Lung (tissue), 12 donors: Measurements from ENCODE around the gene RASL11A. TPM values are rescaled to one million over a fixed set of nuclear protein-coding genes. Genes with fewer than 3 reads are reported as not detected.

Experiments used
- ATAC-seq: fragments of 200-7000 bp; cut with Tn5 transposase; one replicate; pipeline ENCODE4 v1.9.1; 2020; ENCODE audit warnings: moderate number of reproducible peaks; ENCODE audit not compliant: insufficient read depth, low FRiP score
- DNase-seq, 3 donors: peaks; one replicate each; pipeline ENCODE4 v3.0.0-alpha.2; 2013 to 2017
- H3K27ac ChIP-seq, 2 donors: one replicate each; pipeline ENCODE4 v1.5.1; 2013; ENCODE audit warnings: mild to moderate bottlenecking in 2 of 2, moderate library complexity in 2 of 2, control low read depth in 1 of 2, inconsistent platforms in 1 of 2, low read depth in 1 of 2, low read length in 1 of 2
- H3K27me3 ChIP-seq, 3 donors: one replicate each; pipeline ENCODE4 v1.5.1; 2013; ENCODE audit warnings: low read length in 2 of 3; ENCODE audit not compliant: control insufficient read depth in 3 of 3, insufficient read depth in 3 of 3
- H3K36me3 ChIP-seq, 4 donors: one replicate each; pipeline ENCODE4 v1.5.1; 2013; ENCODE audit warnings: low read length in 4 of 4, mild to moderate bottlenecking in 1 of 4, moderate library complexity in 1 of 4; ENCODE audit not compliant: control insufficient read depth in 4 of 4, insufficient read depth in 4 of 4
- H3K4me1 ChIP-seq, 5 donors: one replicate each; pipeline ENCODE4 v1.5.1; 2013; ENCODE audit warnings: low read length in 5 of 5, mild to moderate bottlenecking in 2 of 5, moderate library complexity in 1 of 5; ENCODE audit not compliant: control insufficient read depth in 5 of 5, insufficient read depth in 5 of 5
- H3K4me3 ChIP-seq: one replicate; pipeline ENCODE4 v1.5.1; 2013; ENCODE audit warnings: mild to moderate bottlenecking, control low read depth, moderate library complexity
- H3K9ac ChIP-seq, 2 donors: one replicate each; pipeline ENCODE4 v1.5.1; 2013; ENCODE audit warnings: low read length in 2 of 2, control low read depth in 1 of 2; ENCODE audit not compliant: insufficient read depth in 1 of 2
- H3K9me3 ChIP-seq, 4 donors: one replicate each; pipeline ENCODE4 v1.5.1; 2013; ENCODE audit warnings: low read length in 3 of 4, mild to moderate bottlenecking in 1 of 4, moderate library complexity in 1 of 4; ENCODE audit not compliant: control insufficient read depth in 4 of 4, insufficient read depth in 3 of 4
- WGBS, 2 donors: extraction: QIAGEN DNeasy Blood & Tissue Kit; methylation state at CpG; one replicate each; pipeline ENCODE4 v1.1.7; 2013; 5-methylcytosine and 5-hydroxymethylcytosine counted together
- polyA plus RNA-seq, 2 donors: library from polyadenylated mRNA; stranded (reverse); fragments of 200-250 nt; gene quantifications; one replicate each; pipeline ENCODE4 v1.2.1, GENCODE V29; 2013
- total RNA-seq, 2 donors: library from RNA; depleted of rRNA in 1 of 2; stranded (reverse); fragments of >200 nt in 1 of 2; gene quantifications; one replicate each; pipeline ENCODE4 v1.2.1, GENCODE V29; 2014 to 2021
- TF ChIP-seq, protein P1 (sequence below): IDR thresholded peaks from 2 replicates; pipeline ENCODE4 v1.5.1; 2012; ENCODE audit warnings: mild to moderate bottlenecking; ENCODE audit errors: control extremely low read depth, extremely low read depth
- donor health status: control.
- donor health status: control.
- donor health status: Bipolar disorder and iron deficiency.
- donor health status: healthy.
- donor health status: DM: yes; HTN: yes; CAD: no.

Gene RASL11A
- total and polyA plus RNA-seq, 4 donors: 12.1 to 31.5 (median 15.2) TPM

- DNase-seq (no peak), ATAC-seq (no peak)
- TF ChIP-seq, protein P1, sequence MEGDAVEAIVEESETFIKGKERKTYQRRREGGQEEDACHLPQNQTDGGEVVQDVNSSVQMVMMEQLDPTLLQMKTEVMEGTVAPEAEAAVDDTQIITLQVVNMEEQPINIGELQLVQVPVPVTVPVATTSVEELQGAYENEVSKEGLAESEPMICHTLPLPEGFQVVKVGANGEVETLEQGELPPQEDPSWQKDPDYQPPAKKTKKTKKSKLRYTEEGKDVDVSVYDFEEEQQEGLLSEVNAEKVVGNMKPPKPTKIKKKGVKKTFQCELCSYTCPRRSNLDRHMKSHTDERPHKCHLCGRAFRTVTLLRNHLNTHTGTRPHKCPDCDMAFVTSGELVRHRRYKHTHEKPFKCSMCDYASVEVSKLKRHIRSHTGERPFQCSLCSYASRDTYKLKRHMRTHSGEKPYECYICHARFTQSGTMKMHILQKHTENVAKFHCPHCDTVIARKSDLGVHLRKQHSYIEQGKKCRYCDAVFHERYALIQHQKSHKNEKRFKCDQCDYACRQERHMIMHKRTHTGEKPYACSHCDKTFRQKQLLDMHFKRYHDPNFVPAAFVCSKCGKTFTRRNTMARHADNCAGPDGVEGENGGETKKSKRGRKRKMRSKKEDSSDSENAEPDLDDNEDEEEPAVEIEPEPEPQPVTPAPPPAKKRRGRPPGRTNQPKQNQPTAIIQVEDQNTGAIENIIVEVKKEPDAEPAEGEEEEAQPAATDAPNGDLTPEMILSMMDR: no peak
- no peaks in the 10 kb centered on the region for H3K36me3 ChIP-seq
- H3K4me1 ChIP-seq: peaks cover 0 to 7% (median under 1%) of the 10 kb centered on the region in 5 donors
- no peak overlapping the region for H3K9ac ChIP-seq
- H3K27ac ChIP-seq: no peak overlapping the region
- no peaks in the 10 kb centered on the region for H3K27me3 ChIP-seq
- no peak overlapping the region for H3K4me3 ChIP-seq
- H3K9me3 ChIP-seq: no peaks in the 10 kb centered on the region
- 72 to 95% methylated on average over 1 of the region's 1 CpG for WGBS, 2 donors
These were observed 10.8 kb downstream of the RASL11A start for GRCh38 chr13:27281420-27281819.

- no peak overlapping the region for H3K4me3 ChIP-seq
- ATAC-seq: no peak
- no peak overlapping the region for H3K9ac ChIP-seq
- H3K9me3 ChIP-seq: no peaks in the 10 kb centered on the region
- 81 to 87% methylated on average over 4 of the region's 4 CpGs for WGBS, 2 donors
- H3K27me3 ChIP-seq: no peaks in the 10 kb centered on the region
- H3K36me3 ChIP-seq: no peaks in the 10 kb centered on the region
- peaks cover 0 to 7% (median 0%) of the 10 kb centered on the region in 5 donors for H3K4me1 ChIP-seq
- TF ChIP-seq, protein P1: peak; percentile 24
- H3K27ac ChIP-seq: no peak overlapping the region
- DNase-seq: no peak
These were observed 13.4 kb downstream of the RASL11A start for GRCh38 chr13:27283906-27284493.

DNA sequence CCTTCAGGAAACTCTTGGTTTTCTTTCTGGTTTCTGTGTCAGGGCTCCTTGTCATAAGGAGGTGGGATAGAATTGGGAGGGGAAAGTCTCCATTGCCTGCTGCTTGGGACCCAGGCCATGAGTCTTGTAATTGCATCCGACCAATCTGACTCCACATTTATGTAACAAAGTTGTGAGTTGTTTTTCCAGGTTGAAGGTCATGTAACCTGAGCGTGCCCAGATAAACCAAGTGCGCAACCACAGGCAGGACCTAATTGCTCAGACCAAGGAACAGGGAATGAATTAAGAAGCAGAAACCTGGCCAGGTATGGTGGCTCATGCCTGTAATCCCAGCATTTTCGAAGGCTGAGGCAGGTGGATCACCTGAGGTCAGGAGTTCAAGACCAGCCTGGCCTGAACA is 17.8 kb downstream of the RASL11A start:
- no peak overlapping the region for H3K9ac ChIP-seq
- no peak for ATAC-seq
- no peak for DNase-seq
- no peaks in the 10 kb centered on the region for H3K27me3 ChIP-seq
- no peak overlapping the region for H3K4me3 ChIP-seq
- H3K27ac ChIP-seq: no peak overlapping the region
- no peaks in the 10 kb centered on the region for H3K36me3 ChIP-seq
- 89 to 93% methylated on average over 4 of the region's 4 CpGs for WGBS, 2 donors
- TF ChIP-seq, protein P1: no peak
- no peaks in the 10 kb centered on the region for H3K4me1 ChIP-seq
- no peaks in the 10 kb centered on the region for H3K9me3 ChIP-seq
